GM19193 (cell line): ENCODE measurements around the gene P2RY13.

ENCODE experiments used
- POLR2A ChIP-seq: IDR thresholded peaks from 4 replicates; pipeline ENCODE4 v1.6.1; 2011; ENCODE audit not compliant: insufficient read depth, insufficient read length; ENCODE audit errors: extremely low read depth

The P2RY13 gene

GRCh38 chr3:151329363-151329762, at the start of gene P2RY13:
Gene P2RY13, minus strand, starts transcription at chr3:151329549. Its CDS starts 21 bp downstream, at chr3:151329528.
- TF ChIP-seq POLR2A, result no peak

GRCh38 chr3:151377768-151378385, 48.5 kb upstream of the P2RY13 start:
- no peak for TF ChIP-seq POLR2A

GRCh38 chr3:151372063-151372820, 42.9 kb upstream of the P2RY13 start:
- TF ChIP-seq POLR2A, result no peak

GRCh38 chr3:151371526-151371925, 42.2 kb upstream of the P2RY13 start:
- no peak for TF ChIP-seq POLR2A

- TF ChIP-seq POLR2A, result no peak
Measured at GRCh38 chr3:151367448-151367847, 38.1 kb upstream of the P2RY13 start.

- no peak for TF ChIP-seq POLR2A
Measured at GRCh38 chr3:151366993-151367392, 37.6 kb upstream of the P2RY13 start.

- no peak for TF ChIP-seq POLR2A
Measured at GRCh38 chr3:151362751-151363174, 33.4 kb upstream of the P2RY13 start.

GRCh38 chr3:151357463-151357850, 28.1 kb upstream of the P2RY13 start:
- no peak for TF ChIP-seq POLR2A

- no peak for TF ChIP-seq POLR2A
Measured at GRCh38 chr3:151356794-151357462, 27.6 kb upstream of the P2RY13 start.

- no peak for TF ChIP-seq POLR2A
Measured at GRCh38 chr3:151351648-151352047, 22.3 kb upstream of the P2RY13 start.

GRCh38 chr3:151351219-151351618, 21.9 kb upstream of the P2RY13 start:
- TF ChIP-seq POLR2A, result no peak

- no peak for TF ChIP-seq POLR2A
Measured at GRCh38 chr3:151350656-151351055, 21.3 kb upstream of the P2RY13 start.

GRCh38 chr3:151347432-151347831, 18.1 kb upstream of the P2RY13 start:
- no peak for TF ChIP-seq POLR2A

GRCh38 chr3:151346292-151346691, 16.9 kb upstream of the P2RY13 start:
- TF ChIP-seq POLR2A, result no peak

- no peak for TF ChIP-seq POLR2A
Measured at GRCh38 chr3:151345859-151346258, 16.5 kb upstream of the P2RY13 start.

GRCh38 chr3:151331696-151332095, 2.3 kb upstream of the P2RY13 start:
- no peak for TF ChIP-seq POLR2A
